Stimulated activated CD4-positive, alpha-beta T cell treated with anti-CD3 and anti-CD28 coated beads, Interleukin-1b, Interleukin-23, amount 100 ng/mL, for 24 hours (primary cell): ENCODE measurements around the gene RGL2.
"Not testable (repeated sequence)": the region's sequence is repeated elsewhere in the genome, so short reads cannot be mapped to it uniquely, and the experiment has no call there.

Source experiments
- DNase-seq, 4 experiments: peaks; one replicate each; pipeline ENCODE4 v3.0.0-alpha.2; 2020; ENCODE audit warnings: low read depth in 4 of 4, low spot score in 1 of 4

Gene RGL2

GRCh38 chr6:33275795-33276580 is 22.8 kb downstream of the RGL2 start:
- DNase-seq: not testable (repeated sequence)

GRCh38 chr6:33273924-33274902 is 24.5 kb downstream of the RGL2 start:
- DNase-seq: no peak

- no peak for DNase-seq
Observed at GRCh38 chr6:33273129-33273923, 25.4 kb downstream of the RGL2 start.

GRCh38 chr6:33272275-33273128 is 26.2 kb downstream of the RGL2 start:
- no peak for DNase-seq

- DNase-seq: peak; percentile 71 to 79 (median 76)
Observed at GRCh38 chr6:33271468-33272274, 27.1 kb downstream of the RGL2 start, which contains the start of the genes RPS18 and VPS52. Gene RPS18 (plus strand): TSS chr6:33272075. CDS start chr6:33272120, 45 bp downstream. Gene VPS52 (minus strand): TSS chr6:33271876. CDS start chr6:33271675, 201 bp downstream.

- no peak for DNase-seq
Observed at GRCh38 chr6:33271117-33271467, 27.6 kb downstream of the RGL2 start.

GRCh38 chr6:33264015-33264414 is 34.7 kb downstream of the RGL2 start:
- DNase-seq: no peak

GRCh38 chr6:33262490-33262889 is 36.3 kb downstream of the RGL2 start:
- DNase-seq: not testable (repeated sequence)

GRCh38 chr6:33259032-33259431 is 39.7 kb downstream of the RGL2 start:
- DNase-seq: no peak

- DNase-seq: no peak
Observed at GRCh38 chr6:33254591-33254990, 44.2 kb downstream of the RGL2 start.

GRCh38 chr6:33252759-33253158 is 46.0 kb downstream of the RGL2 start:
- DNase-seq: no peak

GRCh38 chr6:33251395-33252012 is 47.2 kb downstream of the RGL2 start:
- DNase-seq: no peak

GRCh38 chr6:33250731-33251130 is 48.0 kb downstream of the RGL2 start:
- DNase-seq: no peak

- DNase-seq: no peak
Observed at GRCh38 chr6:33249732-33250630, 48.8 kb downstream of the RGL2 start.

GRCh38 chr6:33248932-33249731 is 49.6 kb downstream of the RGL2 start:
- peak; percentile 84 to 96 (median 86) for DNase-seq

- DNase-seq: peak in 1 of 4 experiments; percentile 24
Observed at GRCh38 chr6:33248643-33248931, 50.2 kb downstream of the RGL2 start.

- peak; percentile 79 to 91 (median 86) for DNase-seq
Observed at GRCh38 chr6:33247977-33248642, 50.6 kb downstream of the RGL2 start.
